Measurements from ENCODE around the gene NOP16.

NOP16 gene

DNA sequence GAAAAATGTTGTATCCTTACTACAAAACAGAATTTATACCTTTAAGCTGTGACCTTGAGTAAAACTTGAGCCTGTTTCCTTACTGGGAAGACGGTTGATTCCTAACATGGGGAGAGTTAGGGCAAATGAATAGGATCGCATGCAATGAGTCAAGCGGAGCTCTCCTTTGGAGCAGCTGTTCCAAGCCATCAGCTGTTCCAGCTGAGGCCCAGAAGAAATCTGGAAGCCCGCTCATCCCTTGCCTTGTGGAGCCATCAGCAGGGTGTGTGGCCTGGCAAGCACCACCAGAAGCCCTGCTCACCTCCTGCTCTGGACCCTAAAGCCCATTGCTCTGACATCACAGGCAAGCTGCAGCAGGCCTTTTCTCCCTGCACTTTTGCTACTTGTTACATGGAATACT lies 34.9 kb downstream of the NOP16 start:
- peaks cover 59% of the 10 kb centered on the region for H3K36me3 ChIP-seq

GRCh38 chr5:176352116-176352878 lies 36.1 kb downstream of the NOP16 start:
- no peak for TF ChIP-seq CTCF (IDR thresholded peaks at IDR 0.05; ENCODE audit: low read depth, low read length)
- Histone ChIP-seq H3K9me3 (no peaks in the 10 kb centered on the region), H3K4me1 (no peaks in the 10 kb centered on the region), H3K27me3 (no peaks in the 10 kb centered on the region), H3K36me3 (peaks cover 61% of the 10 kb centered on the region), H3K4me3 (ENCODE audit: low read depth, low read length) (no peak overlapping the region)
- no peak for DNase-seq

More for the DNA sequence above, 34.9 kb downstream of the NOP16 start:
- Histone ChIP-seq H3K4me1 (no peaks in the 10 kb centered on the region), H3K9me3 (no peaks in the 10 kb centered on the region), H3K4me3 (ENCODE audit: low read depth, low read length) (no peak overlapping the region), H3K27me3 (no peaks in the 10 kb centered on the region)
- DNase-seq = no peak
- TF ChIP-seq CTCF (IDR thresholded peaks at IDR 0.05; ENCODE audit: low read depth, low read length) = no peak

- Histone ChIP-seq H3K4me3 (ENCODE audit: low read depth, low read length) (no peak overlapping the region), H3K4me1 (no peaks in the 10 kb centered on the region), H3K36me3 (peaks cover 72% of the 10 kb centered on the region), H3K9me3 (no peaks in the 10 kb centered on the region), H3K27me3 (no peaks in the 10 kb centered on the region)
- no peak for DNase-seq
- TF ChIP-seq CTCF (IDR thresholded peaks at IDR 0.05; ENCODE audit: low read depth, low read length) = no peak
These were observed 38.0 kb downstream of the NOP16 start for GRCh38 chr5:176350416-176350815.

GRCh38 chr5:176342766-176343458 lies 45.5 kb downstream of the NOP16 start:
- no peak for TF ChIP-seq CTCF (IDR thresholded peaks at IDR 0.05; ENCODE audit: low read depth, low read length)
- H3K4me3 ChIP-seq (ENCODE audit: low read depth, low read length) = no peak overlapping the region
- H3K9me3 ChIP-seq = no peaks in the 10 kb centered on the region
- no peak for DNase-seq
- no peaks in the 10 kb centered on the region for H3K4me1 ChIP-seq
- H3K27me3 ChIP-seq = no peaks in the 10 kb centered on the region
- peaks cover 24% of the 10 kb centered on the region for H3K36me3 ChIP-seq

DNA sequence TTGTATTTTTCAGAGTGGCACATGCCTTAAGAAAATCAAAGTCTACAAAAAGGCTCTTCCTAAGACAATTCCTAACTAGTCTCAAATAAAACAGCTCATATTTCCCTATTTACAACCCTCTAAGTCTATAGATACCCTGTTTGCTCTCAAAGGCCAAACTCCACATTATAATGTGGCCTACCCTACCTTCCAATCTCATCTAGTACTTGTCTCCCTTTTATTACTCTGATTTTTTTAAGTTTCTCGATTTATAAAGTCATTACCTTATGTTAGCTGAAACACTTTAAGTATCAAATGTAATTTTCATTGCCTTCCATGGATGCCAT lies 46.3 kb downstream of the NOP16 start:
- no peak for DNase-seq
- Histone ChIP-seq H3K9me3 (no peaks in the 10 kb centered on the region), H3K36me3 (peaks cover 16% of the 10 kb centered on the region), H3K4me3 (ENCODE audit: low read depth, low read length) (no peak overlapping the region), H3K4me1 (no peaks in the 10 kb centered on the region), H3K27me3 (no peaks in the 10 kb centered on the region)
- no peak for TF ChIP-seq CTCF (IDR thresholded peaks at IDR 0.05; ENCODE audit: low read depth, low read length)

Measured in BE2C (cell line).